GM19397 (cell line): ENCODE measurements around the gene ZNF503.

ENCODE experiments used
- ATAC-seq: cut with Tn5 transposase; IDR thresholded peaks from one replicate; pipeline ENCODE4 v1.9.1; 2021; ENCODE audit warnings: mild to moderate bottlenecking, moderate library complexity; ENCODE audit not compliant: unreplicated experiment

The ZNF503 gene

GRCh38 chr10:75401569-75402485, at the start of gene ZNF503:
Gene ZNF503 (minus strand): TSS chr10:75401764. CDS start chr10:75401419, 345 bp downstream.
- ATAC-seq = peak; percentile 44

- ATAC-seq = no peak
These were observed 49.4 kb upstream of the ZNF503 start for GRCh38 chr10:75450644-75451640.

GRCh38 chr10:75450075-75450445, 48.5 kb upstream of the ZNF503 start:
- ATAC-seq = no peak

- no peak for ATAC-seq
These were observed 48.0 kb upstream of the ZNF503 start for GRCh38 chr10:75449382-75450074.

- ATAC-seq = no peak
These were observed 46.6 kb upstream of the ZNF503 start for GRCh38 chr10:75448166-75448565.

- ATAC-seq = no peak
These were observed 44.9 kb upstream of the ZNF503 start for GRCh38 chr10:75446508-75446907.

GRCh38 chr10:75444781-75445386, 43.3 kb upstream of the ZNF503 start:
- ATAC-seq = no peak

GRCh38 chr10:75443362-75443761, 41.8 kb upstream of the ZNF503 start:
- no peak for ATAC-seq

- ATAC-seq = no peak
These were observed 40.1 kb upstream of the ZNF503 start for GRCh38 chr10:75441682-75442081.

- ATAC-seq = no peak
These were observed 39.6 kb upstream of the ZNF503 start for GRCh38 chr10:75441196-75441595.

GRCh38 chr10:75440271-75440793, 38.8 kb upstream of the ZNF503 start:
- no peak for ATAC-seq

- ATAC-seq = no peak
These were observed 38.2 kb upstream of the ZNF503 start for GRCh38 chr10:75439811-75440210.

GRCh38 chr10:75438275-75438674, 36.7 kb upstream of the ZNF503 start:
- no peak for ATAC-seq

- ATAC-seq = no peak
These were observed 36.1 kb upstream of the ZNF503 start for GRCh38 chr10:75437693-75438092.

GRCh38 chr10:75436896-75437295, 35.3 kb upstream of the ZNF503 start:
- ATAC-seq = no peak

GRCh38 chr10:75435291-75435690, 33.7 kb upstream of the ZNF503 start:
- ATAC-seq = no peak

GRCh38 chr10:75434291-75434690, 32.7 kb upstream of the ZNF503 start:
- ATAC-seq = no peak

- ATAC-seq = no peak
These were observed 31.7 kb upstream of the ZNF503 start for GRCh38 chr10:75433216-75433615.

GRCh38 chr10:75432763-75433162, 31.2 kb upstream of the ZNF503 start:
- no peak for ATAC-seq

GRCh38 chr10:75432176-75432575, 30.6 kb upstream of the ZNF503 start:
- no peak for ATAC-seq
